Neuronal stem cell (in vitro differentiated cells): Measurements from ENCODE around the gene ST3GAL4.

Experiments
- DNase-seq: peaks from one replicate; pipeline ENCODE4 v3.0.0-alpha.2; 2013; ENCODE audit warnings: low spot score
- H2AFZ ChIP-seq: one replicate; pipeline ENCODE4 v1.6.1; 2013; ENCODE audit warnings: mild to moderate bottlenecking, low read length, inconsistent platforms
- H2AK5ac ChIP-seq: 2 replicates; pipeline ENCODE4 v1.6.1; 2013; ENCODE audit warnings: low read depth, mild to moderate bottlenecking, inconsistent platforms, low read length, moderate library complexity, mixed read lengths
- H2BK120ac ChIP-seq: 2 replicates; pipeline ENCODE4 v1.6.1; 2013; ENCODE audit warnings: low read depth, mild to moderate bottlenecking, inconsistent platforms, low read length, moderate library complexity, mixed read lengths
- H2BK12ac ChIP-seq: one replicate; pipeline ENCODE4 v1.6.1; 2013; ENCODE audit warnings: low read length, inconsistent platforms
- H2BK15ac ChIP-seq: 2 replicates; pipeline ENCODE4 v1.6.1; 2013; ENCODE audit warnings: mild to moderate bottlenecking, low read length, inconsistent platforms, mixed read lengths
- H2BK5ac ChIP-seq: one replicate; pipeline ENCODE4 v1.6.1; 2013; ENCODE audit warnings: inconsistent platforms, mild to moderate bottlenecking, low read length, moderate library complexity
- H3K14ac ChIP-seq: one replicate; pipeline ENCODE4 v1.6.1; 2013; ENCODE audit warnings: low read length, inconsistent platforms
- H3K18ac ChIP-seq: 2 replicates; pipeline ENCODE4 v1.6.1; 2013; ENCODE audit warnings: low read length, inconsistent platforms
- H3K23ac ChIP-seq: 2 replicates; pipeline ENCODE4 v1.6.1; 2013; ENCODE audit warnings: low read depth, mild to moderate bottlenecking, mixed read lengths, low read length, inconsistent platforms; ENCODE audit not compliant: poor library complexity
- H3K27ac ChIP-seq: replicated peaks from 3 replicates; pipeline ENCODE4 v1.5.1; 2013; ENCODE audit warnings: low read length, inconsistent platforms
- H3K27me3 ChIP-seq, 3 experiments: 2 replicates each; pipeline ENCODE4 v1.6.1; 2013; ENCODE audit warnings: low read length in 3 of 3, mild to moderate bottlenecking in 2 of 3, inconsistent platforms in 1 of 3, low read depth in 1 of 3, mixed read lengths in 1 of 3, moderate library complexity in 1 of 3; ENCODE audit not compliant: control insufficient read depth in 3 of 3, insufficient read depth in 3 of 3
- H3K36me3 ChIP-seq, 2 donors: replicated peaks in 1 of 2; 2 replicates each; pipeline ENCODE4 v1.6.1; 2013; ENCODE audit warnings: low read length in 2 of 2; ENCODE audit not compliant: control insufficient read depth in 2 of 2, insufficient read depth in 2 of 2
- H3K4ac ChIP-seq: 2 replicates; pipeline ENCODE4 v1.6.1; 2013; ENCODE audit warnings: inconsistent platforms, mild to moderate bottlenecking, low read length, moderate library complexity
- H3K4me1 ChIP-seq, 2 donors: 1 replicate in 1 of 2; 2 replicates in 1 of 2; pipeline ENCODE4 v1.6.1; 2013; ENCODE audit warnings: low read length in 2 of 2, low read depth in 1 of 2; ENCODE audit not compliant: control insufficient read depth in 2 of 2, insufficient read depth in 1 of 2
- H3K4me2 ChIP-seq: one replicate; pipeline ENCODE4 v1.6.1; 2013; ENCODE audit warnings: mild to moderate bottlenecking, low read length, inconsistent platforms; ENCODE audit not compliant: insufficient read depth, poor library complexity, severe bottlenecking
- H3K4me3 ChIP-seq, 2 donors: 2 replicates each; pipeline ENCODE4 v1.5.1; 2013; ENCODE audit warnings: low read length in 2 of 2, mild to moderate bottlenecking in 2 of 2, inconsistent platforms in 1 of 2, moderate library complexity in 1 of 2
- H3K79me1 ChIP-seq: one replicate; pipeline ENCODE4 v1.6.1; 2013; ENCODE audit warnings: low read depth, mild to moderate bottlenecking, inconsistent platforms, low read length, moderate library complexity
- H3K9ac ChIP-seq: one replicate; pipeline ENCODE4 v1.6.1; 2013; ENCODE audit warnings: mild to moderate bottlenecking, low read depth, low read length, inconsistent platforms; ENCODE audit not compliant: poor library complexity
- H3K9me3 ChIP-seq, 2 donors: replicated peaks in 1 of 2; 2 replicates each; pipeline versions ENCODE3 to v1.6.1; 2013; ENCODE audit warnings: low read length in 2 of 2, mild to moderate bottlenecking in 2 of 2, inconsistent platforms in 1 of 2, low read depth in 1 of 2, mixed read lengths in 1 of 2, moderate library complexity in 1 of 2; ENCODE audit not compliant: control insufficient read depth in 2 of 2, insufficient read depth in 1 of 2
- H4K8ac ChIP-seq: one replicate; pipeline ENCODE4 v1.6.1; 2013; ENCODE audit warnings: low read depth, mild to moderate bottlenecking, inconsistent platforms, low read length, moderate library complexity
- H4K91ac ChIP-seq: one replicate; pipeline ENCODE4 v1.6.1; 2013; ENCODE audit warnings: low read length, low read depth, mild to moderate bottlenecking, inconsistent platforms; ENCODE audit not compliant: poor library complexity
- WGBS, 2 donors: extraction: QIAGEN DNeasy Blood & Tissue Kit; methylation state at CpG; one replicate each; pipeline ENCODE4 v1.1.7; 2013; ENCODE audit warnings: missing lambda C conversion rate in 2 of 2, mixed read lengths in 1 of 2; ENCODE audit not compliant: insufficient read length in 2 of 2, insufficient replicate concordance in 1 of 2; ENCODE audit errors: extremely low coverage in 2 of 2; 5-methylcytosine and 5-hydroxymethylcytosine counted together

The ST3GAL4 gene

GRCh38 chr11:126450806-126451205, 95.3 kb downstream of the ST3GAL4 start:
- no peak overlapping the region for H2BK120ac ChIP-seq
- peak overlapping the region; percentile 2 for H3K14ac ChIP-seq
- WGBS, 2 donors: no CpG with 5 or more reads among the region's 11 CpGs
- no peak overlapping the region for H2AK5ac ChIP-seq
- H3K36me3 ChIP-seq: peaks cover 0 to 8% of the 10 kb centered on the region in 2 donors
- H2BK15ac ChIP-seq: no peak overlapping the region
- H3K4me2 ChIP-seq: no peak overlapping the region
- H3K9ac ChIP-seq: peak overlapping the region; percentile 66
- H3K4ac ChIP-seq: no peak overlapping the region
- H3K27me3 ChIP-seq: peaks cover 0 to 7% (median 5%) of the 10 kb centered on the region in 3 experiments
- H4K91ac ChIP-seq: peak overlapping the region; percentile 68
- H2BK5ac ChIP-seq: no peak overlapping the region
- peaks cover 6 to 30% of the 10 kb centered on the region in 2 donors for H3K4me1 ChIP-seq
- H3K79me1 ChIP-seq: no peaks in the 10 kb centered on the region
- peak overlapping the region; percentile 24 for H3K27ac ChIP-seq
- DNase-seq: no peak
- H4K8ac ChIP-seq: peak overlapping the region; percentile 53
- H2AFZ ChIP-seq: no peak overlapping the region
- peak overlapping the region; percentile 51 for H2BK12ac ChIP-seq
- H3K4me3 ChIP-seq: peak overlapping the region in 1 of 2 donors; percentile 72
- peak overlapping the region; percentile 53 for H3K18ac ChIP-seq
- H3K23ac ChIP-seq: peak overlapping the region; percentile 77
- H3K9me3 ChIP-seq: peaks cover 0 to 14% of the 10 kb centered on the region in 2 donors

DNA sequence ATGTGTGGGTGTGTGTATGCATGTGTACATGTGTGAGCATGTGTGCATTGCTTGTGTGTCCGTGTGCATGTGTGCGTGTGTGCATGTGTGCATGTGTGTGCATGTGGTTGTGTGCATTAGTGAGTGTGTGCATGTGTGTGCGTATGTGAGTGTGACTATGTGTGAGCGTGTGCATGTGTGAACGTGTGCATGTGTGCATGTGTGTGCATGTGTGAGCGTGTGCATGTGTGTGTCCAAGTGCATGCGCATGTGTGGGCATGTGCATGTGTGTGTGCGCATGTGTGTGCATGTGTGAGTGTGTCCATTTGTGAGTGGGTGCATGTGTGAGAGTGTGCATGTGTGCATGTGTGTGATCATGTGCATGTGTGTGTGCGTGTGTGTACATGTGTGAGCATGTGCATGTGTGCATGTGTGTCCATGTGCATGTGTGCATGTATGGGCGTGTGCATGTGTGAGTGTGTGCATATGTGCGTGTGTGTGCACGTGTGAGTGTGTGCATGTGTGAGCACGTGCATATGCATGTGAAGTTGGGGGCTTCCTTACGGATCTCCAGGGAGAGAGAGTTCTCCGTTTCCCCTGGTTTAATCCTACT, 95.8 kb downstream of the ST3GAL4 start:
- Histone ChIP-seq H3K4ac (no peak overlapping the region), H2BK5ac (no peak overlapping the region), H2BK120ac (no peak overlapping the region), H4K8ac (peak overlapping the region; percentile 53), H3K79me1 (no peaks in the 10 kb centered on the region), H3K9ac (peak overlapping the region; percentile 66), H3K4me2 (no peak overlapping the region), H2BK15ac (no peak overlapping the region), H3K4me1 (peaks cover 6 to 30% of the 10 kb centered on the region in 2 donors), H3K36me3 (peaks cover 0 to 8% of the 10 kb centered on the region in 2 donors), H4K91ac (peak overlapping the region; percentile 68), H3K14ac (peak overlapping the region; percentile 2), H3K9me3 (peaks cover 0 to 14% of the 10 kb centered on the region in 2 donors), H2AFZ (no peak overlapping the region), H2AK5ac (no peak overlapping the region), H3K27ac (peak overlapping the region; percentile 6), H2BK12ac (no peak overlapping the region), H3K18ac (peak overlapping the region; percentile 53), H3K4me3 (peak overlapping the region in 1 of 2 donors; percentile 72), H3K27me3 (peaks cover 0 to 7% (median 5%) of the 10 kb centered on the region in 3 experiments), H3K23ac (peak overlapping the region; percentile 77)
- no CpG with 5 or more reads among the region's 15 CpGs for WGBS, 2 donors
- no peak for DNase-seq

GRCh38 chr11:126452241-126453101, 97.0 kb downstream of the ST3GAL4 start:
- Histone ChIP-seq H4K8ac (no peak overlapping the region), H3K36me3 (peaks cover 0 to 8% of the 10 kb centered on the region in 2 donors), H3K27me3 (peaks cover 0 to 7% (median 5%) of the 10 kb centered on the region in 3 experiments), H3K9ac (no peak overlapping the region), H3K4me2 (no peak overlapping the region), H3K4ac (no peak overlapping the region), H3K9me3 (peaks cover 0 to 14% of the 10 kb centered on the region in 2 donors), H2BK12ac (peak overlapping the region; percentile 41), H3K14ac (no peak overlapping the region), H2BK120ac (no peak overlapping the region), H2AFZ (no peak overlapping the region), H2AK5ac (peak overlapping the region; percentile 57), H3K27ac (no peak overlapping the region), H2BK15ac (no peak overlapping the region), H3K23ac (no peak overlapping the region), H2BK5ac (peak overlapping the region; percentile 55), H3K4me3 (no peak overlapping the region), H3K79me1 (peaks cover 3% of the 10 kb centered on the region), H3K4me1 (peaks cover 6 to 30% of the 10 kb centered on the region in 2 donors), H3K18ac (peak overlapping the region; percentile 73), H4K91ac (no peak overlapping the region)
- no peak for DNase-seq
- no CpG with 5 or more reads among the region's 24 CpGs for WGBS, 2 donors

GRCh38 chr11:126456089-126456488, 100.6 kb downstream of the ST3GAL4 start:
- no peak overlapping the region for H2AFZ ChIP-seq
- H2BK120ac ChIP-seq: no peak overlapping the region
- peaks cover 3% of the 10 kb centered on the region for H3K79me1 ChIP-seq
- H3K4me1 ChIP-seq: peaks cover 0 to 17% of the 10 kb centered on the region in 2 donors
- H3K9me3 ChIP-seq: peaks cover 0 to 3% of the 10 kb centered on the region in 2 donors
- H4K8ac ChIP-seq: no peak overlapping the region
- WGBS, 2 donors: no CpG with 5 or more reads among the region's 15 CpGs
- H4K91ac ChIP-seq: no peak overlapping the region
- H3K4me2 ChIP-seq: no peak overlapping the region
- peak overlapping the region; percentile 38 for H3K18ac ChIP-seq
- H3K4me3 ChIP-seq: no peak overlapping the region
- no peak overlapping the region for H3K9ac ChIP-seq
- no peak overlapping the region for H2BK12ac ChIP-seq
- peak overlapping the region; percentile 37 for H2AK5ac ChIP-seq
- no peak overlapping the region for H2BK5ac ChIP-seq
- H3K4ac ChIP-seq: no peak overlapping the region
- no peak overlapping the region for H3K23ac ChIP-seq
- no peak for DNase-seq
- H3K36me3 ChIP-seq: peaks cover 0 to 1% of the 10 kb centered on the region in 2 donors
- H3K27me3 ChIP-seq: peaks cover 0 to 20% (median 1%) of the 10 kb centered on the region in 3 experiments
- no peak overlapping the region for H3K27ac ChIP-seq
- H2BK15ac ChIP-seq: peak overlapping the region; percentile 82
- no peak overlapping the region for H3K14ac ChIP-seq
